Urinary bladder (tissue), 4 donors: Measurements from ENCODE around the gene MORC4. TPM values are rescaled to one million over a fixed set of nuclear protein-coding genes. Genes with fewer than 3 reads are reported as not detected.

Experiments used
- DNase-seq: peaks from one replicate; pipeline ENCODE4 v3.0.0-alpha.2; 2015; ENCODE audit errors: extremely low spot score
- H3K27ac ChIP-seq: one replicate; pipeline ENCODE4 v1.5.1; 2013; ENCODE audit warnings: low read depth, mild to moderate bottlenecking, moderate library complexity
- H3K36me3 ChIP-seq: one replicate; pipeline ENCODE4 v1.6.1; 2013; ENCODE audit warnings: mild to moderate bottlenecking, moderate library complexity; ENCODE audit not compliant: insufficient read depth
- H3K4me1 ChIP-seq: one replicate; pipeline ENCODE4 v1.6.1; 2013; ENCODE audit warnings: mild to moderate bottlenecking, moderate library complexity; ENCODE audit not compliant: insufficient read depth
- H3K4me3 ChIP-seq: one replicate; pipeline ENCODE4 v1.5.1; 2013; ENCODE audit warnings: low read depth, low read length
- WGBS: extraction: QIAGEN DNeasy Blood & Tissue Kit; methylation state at CpG from one replicate; pipeline ENCODE4 v1.1.7; 2013; 5-methylcytosine and 5-hydroxymethylcytosine counted together
- polyA plus RNA-seq: library from polyadenylated mRNA; stranded (reverse); fragments of 200-250 nt; gene quantifications from one replicate; pipeline ENCODE4 v1.2.3, GENCODE V29; 2013
- total RNA-seq: library from RNA; depleted of rRNA; stranded (reverse); fragments of >200 nt; gene quantifications from one replicate; pipeline ENCODE4 v1.2.3, GENCODE V29; 2014
- donor health status: healthy with polysubstance abuse.
- donor health status: healthy.

MORC4 gene
- total and polyA plus RNA-seq, 2 donors = 6.8 to 44.6 TPM

GRCh38 chrX:106948641-106949040, 51.4 kb downstream of the MORC4 start:
- Histone ChIP-seq H3K27ac (no peak overlapping the region), H3K4me3 (no peak overlapping the region), H3K4me1 (no peaks in the 10 kb centered on the region), H3K36me3 (no peaks in the 10 kb centered on the region)
- no peak for DNase-seq
- WGBS = 94% methylated on average over 3 of the region's 3 CpGs

- Histone ChIP-seq H3K27ac (no peak overlapping the region), H3K36me3 (no peaks in the 10 kb centered on the region), H3K4me1 (no peaks in the 10 kb centered on the region), H3K4me3 (no peak overlapping the region)
- DNase-seq = no peak
- 97% methylated on average over 3 of the region's 3 CpGs for WGBS
These were observed 53.5 kb downstream of the MORC4 start for GRCh38 chrX:106946464-106946863.

- Histone ChIP-seq H3K4me1 (no peaks in the 10 kb centered on the region), H3K36me3 (no peaks in the 10 kb centered on the region), H3K27ac (no peak overlapping the region), H3K4me3 (no peak overlapping the region)
- WGBS = 54% methylated on average over 1 of the region's 1 CpG
- DNase-seq = no peak
These were observed 59.9 kb downstream of the MORC4 start for GRCh38 chrX:106940068-106940467.

GRCh38 chrX:106939566-106939965, 60.4 kb downstream of the MORC4 start:
- no peak for DNase-seq
- H3K36me3 ChIP-seq = no peaks in the 10 kb centered on the region
- no peak overlapping the region for H3K4me3 ChIP-seq
- H3K27ac ChIP-seq = no peak overlapping the region
- 60% methylated on average over 3 of the region's 3 CpGs for WGBS
- no peaks in the 10 kb centered on the region for H3K4me1 ChIP-seq

- Histone ChIP-seq H3K27ac (no peak overlapping the region), H3K4me1 (no peaks in the 10 kb centered on the region), H3K36me3 (no peaks in the 10 kb centered on the region), H3K4me3 (no peak overlapping the region)
- 92% methylated on average over 1 of the region's 1 CpG for WGBS
- DNase-seq = no peak
These were observed 63.8 kb downstream of the MORC4 start for GRCh38 chrX:106936246-106936645.

GRCh38 chrX:106935175-106935574, 64.8 kb downstream of the MORC4 start:
- no peaks in the 10 kb centered on the region for H3K4me1 ChIP-seq
- no peak overlapping the region for H3K4me3 ChIP-seq
- no peak overlapping the region for H3K27ac ChIP-seq
- no peak for DNase-seq
- 45% methylated on average over 4 of the region's 4 CpGs for WGBS
- H3K36me3 ChIP-seq = no peaks in the 10 kb centered on the region

GRCh38 chrX:106933538-106933961, 66.5 kb downstream of the MORC4 start:
- no peak overlapping the region for H3K27ac ChIP-seq
- H3K36me3 ChIP-seq = no peaks in the 10 kb centered on the region
- WGBS = 7% methylated on average over 3 of the region's 3 CpGs
- H3K4me3 ChIP-seq = no peak overlapping the region
- no peak for DNase-seq
- H3K4me1 ChIP-seq = no peaks in the 10 kb centered on the region

GRCh38 chrX:106932960-106933537, 67.0 kb downstream of the MORC4 start:
- WGBS = 57% methylated on average over 6 of the region's 6 CpGs
- H3K4me3 ChIP-seq = no peak overlapping the region
- H3K4me1 ChIP-seq = no peaks in the 10 kb centered on the region
- DNase-seq = no peak
- no peaks in the 10 kb centered on the region for H3K36me3 ChIP-seq
- H3K27ac ChIP-seq = no peak overlapping the region

GRCh38 chrX:106932492-106932923, 67.5 kb downstream of the MORC4 start:
- no peak overlapping the region for H3K27ac ChIP-seq
- WGBS = 84% methylated on average over 4 of the region's 4 CpGs
- no peaks in the 10 kb centered on the region for H3K36me3 ChIP-seq
- H3K4me1 ChIP-seq = no peaks in the 10 kb centered on the region
- no peak for DNase-seq
- H3K4me3 ChIP-seq = no peak overlapping the region

GRCh38 chrX:106931831-106932491, 68.1 kb downstream of the MORC4 start:
- Histone ChIP-seq H3K4me1 (no peaks in the 10 kb centered on the region), H3K36me3 (no peaks in the 10 kb centered on the region), H3K4me3 (no peak overlapping the region), H3K27ac (no peak overlapping the region)
- WGBS = 88% methylated on average over 3 of the region's 3 CpGs
- DNase-seq = no peak

- 94% methylated on average over 4 of the region's 4 CpGs for WGBS
- no peaks in the 10 kb centered on the region for H3K4me1 ChIP-seq
- DNase-seq = no peak
These were observed 71.8 kb downstream of the MORC4 start for GRCh38 chrX:106928227-106928626.

GRCh38 chrX:106927700-106928099, 72.3 kb downstream of the MORC4 start:
- Histone ChIP-seq H3K4me3 (no peak overlapping the region), H3K36me3 (no peaks in the 10 kb centered on the region), H3K4me1 (no peaks in the 10 kb centered on the region), H3K27ac (no peak overlapping the region)
- DNase-seq = no peak
- WGBS = 53% methylated on average over 5 of the region's 5 CpGs

More at GRCh38 chrX:106928227-106928626, 71.8 kb downstream of the MORC4 start:
- no peaks in the 10 kb centered on the region for H3K36me3 ChIP-seq
- H3K27ac ChIP-seq = no peak overlapping the region
- no peak overlapping the region for H3K4me3 ChIP-seq

- WGBS = 90% methylated on average over 3 of the region's 3 CpGs
- H3K27ac ChIP-seq = no peak overlapping the region
- H3K4me3 ChIP-seq = no peak overlapping the region
- H3K36me3 ChIP-seq = no peaks in the 10 kb centered on the region
- H3K4me1 ChIP-seq = no peaks in the 10 kb centered on the region
- DNase-seq = no peak
These were observed 73.0 kb downstream of the MORC4 start for GRCh38 chrX:106927023-106927422.

- 60% methylated on average over 2 of the region's 2 CpGs for WGBS
- no peak overlapping the region for H3K4me3 ChIP-seq
- H3K4me1 ChIP-seq = no peaks in the 10 kb centered on the region
- no peak for DNase-seq
- H3K36me3 ChIP-seq = no peaks in the 10 kb centered on the region
- H3K27ac ChIP-seq = no peak overlapping the region
These were observed 78.4 kb downstream of the MORC4 start for GRCh38 chrX:106921637-106922036.
